Measurements from ENCODE around the gene INSC. TPM values are rescaled to one million over a fixed set of nuclear protein-coding genes. Genes with fewer than 3 reads are reported as not detected.

Gene INSC
- total and polyA plus RNA-seq, 11 donors: 0.19 to 1.5 (median 0.43) TPM; not detected in 1

GRCh38 chr11:15278128-15278527 is 163.4 kb downstream of the INSC start:
- Histone ChIP-seq H3K36me3 (no peaks in the 10 kb centered on the region), H3K27me3 (peaks cover 0 to 7% (median 0%) of the 10 kb centered on the region in 9 donors), H3K4me3 (no peak overlapping the region), H3K27ac (no peak overlapping the region), H3K9me3 (no peaks in the 10 kb centered on the region), H3K4me1 (no peaks in the 10 kb centered on the region)
- ATAC-seq (no peak), DNase-seq (no peak)
- intact Hi-C loops (cut with DNase I): no loop called here
- WGBS, 4 donors: 60 to 76% (median 68%) methylated on average over 5 of the region's 5 CpGs
- TF ChIP-seq POLR2A (IDR thresholded peaks at IDR 0.05): no peak
- TF ChIP-seq CTCF (IDR thresholded peaks at IDR 0.05): no peak

- DNase-seq (no peak), ATAC-seq (no peak)
- Histone ChIP-seq H3K4me1 (no peaks in the 10 kb centered on the region), H3K9me3 (no peaks in the 10 kb centered on the region), H3K27ac (no peak overlapping the region), H3K27me3 (peaks cover 0 to 7% (median 0%) of the 10 kb centered on the region in 9 donors), H3K36me3 (no peaks in the 10 kb centered on the region), H3K4me3 (no peak overlapping the region)
- intact Hi-C loops (cut with DNase I): no loop called here
- TF ChIP-seq CTCF (IDR thresholded peaks at IDR 0.05): no peak
- TF ChIP-seq POLR2A (IDR thresholded peaks at IDR 0.05): no peak
These were observed 165.7 kb downstream of the INSC start for GRCh38 chr11:15280393-15280792.

- no peak overlapping the region for H3K4me3 ChIP-seq
- WGBS, 4 donors: 77 to 85% (median 81%) methylated on average over 2 of the region's 2 CpGs
- intact Hi-C loops (cut with DNase I): no loop called here
- no peak overlapping the region for H3K27ac ChIP-seq
- TF ChIP-seq CTCF (IDR thresholded peaks at IDR 0.05): no peak
- no peak for TF ChIP-seq POLR2A (IDR thresholded peaks at IDR 0.05)
- DNase-seq: no peak
- H3K27me3 ChIP-seq: peaks cover 0 to 7% (median 0%) of the 10 kb centered on the region in 9 donors
- no peaks in the 10 kb centered on the region for H3K9me3 ChIP-seq
- ATAC-seq: no peak
- no peaks in the 10 kb centered on the region for H3K36me3 ChIP-seq
- no peaks in the 10 kb centered on the region for H3K4me1 ChIP-seq
These were observed 168.0 kb downstream of the INSC start for GRCh38 chr11:15282754-15283153.

- 68 to 80% (median 69%) methylated on average over 2 of the region's 2 CpGs for WGBS, 4 donors
- DNase-seq: no peak
- no peak overlapping the region for H3K4me3 ChIP-seq
- no peak overlapping the region for H3K27ac ChIP-seq
- intact Hi-C loops (cut with DNase I): no loop called here
- peaks cover 0 to under 1% (median 0%) of the 10 kb centered on the region in 12 donors for H3K4me1 ChIP-seq
- ATAC-seq: no peak
- TF ChIP-seq CTCF (IDR thresholded peaks at IDR 0.05) (no peak), POLR2A (IDR thresholded peaks at IDR 0.05) (no peak)
- peaks cover 0 to 5% (median 0%) of the 10 kb centered on the region in 9 donors for H3K27me3 ChIP-seq
- no peaks in the 10 kb centered on the region for H3K9me3 ChIP-seq
- H3K36me3 ChIP-seq: no peaks in the 10 kb centered on the region
These were observed 171.7 kb downstream of the INSC start for GRCh38 chr11:15286465-15286864.

All from heart left ventricle (tissue), 16 donors.